ENCODE results near the gene DSCAML1.
"Not testable (repeated sequence)": the region's sequence is repeated elsewhere in the genome, so short reads cannot be mapped to it uniquely, and the experiment has no call there.

Gene DSCAML1

DNA sequence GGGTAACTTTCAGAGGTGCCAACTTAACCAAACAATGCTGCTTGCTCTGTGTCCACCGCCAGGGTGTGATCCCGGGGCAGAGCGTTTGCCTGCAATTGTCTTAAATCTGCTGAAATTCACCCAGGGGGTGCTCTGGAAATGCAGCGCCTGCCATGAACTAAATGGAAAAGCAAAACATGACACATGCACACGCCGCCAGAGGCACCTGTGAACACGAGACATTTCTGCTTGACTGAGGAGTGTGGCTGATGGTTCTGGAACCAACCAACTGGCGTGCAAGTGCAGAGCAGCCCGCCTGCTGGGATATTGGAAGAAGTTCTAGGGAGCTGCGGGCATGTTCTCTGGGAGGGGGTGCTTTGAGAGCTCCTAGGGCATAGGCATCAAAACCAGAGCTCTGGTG, 30.4 kb downstream of the DSCAML1 start:
- H3K27me3 ChIP-seq, result peaks cover 18% of the 10 kb centered on the region
- no peaks in the 10 kb centered on the region for H3K36me3 ChIP-seq
- H3K9me3 ChIP-seq, result no peaks in the 10 kb centered on the region
- H3K4me3 ChIP-seq (ENCODE audit: low read depth, low read length), result no peak overlapping the region
- DNase-seq, result no peak
- TF ChIP-seq, protein P1, sequence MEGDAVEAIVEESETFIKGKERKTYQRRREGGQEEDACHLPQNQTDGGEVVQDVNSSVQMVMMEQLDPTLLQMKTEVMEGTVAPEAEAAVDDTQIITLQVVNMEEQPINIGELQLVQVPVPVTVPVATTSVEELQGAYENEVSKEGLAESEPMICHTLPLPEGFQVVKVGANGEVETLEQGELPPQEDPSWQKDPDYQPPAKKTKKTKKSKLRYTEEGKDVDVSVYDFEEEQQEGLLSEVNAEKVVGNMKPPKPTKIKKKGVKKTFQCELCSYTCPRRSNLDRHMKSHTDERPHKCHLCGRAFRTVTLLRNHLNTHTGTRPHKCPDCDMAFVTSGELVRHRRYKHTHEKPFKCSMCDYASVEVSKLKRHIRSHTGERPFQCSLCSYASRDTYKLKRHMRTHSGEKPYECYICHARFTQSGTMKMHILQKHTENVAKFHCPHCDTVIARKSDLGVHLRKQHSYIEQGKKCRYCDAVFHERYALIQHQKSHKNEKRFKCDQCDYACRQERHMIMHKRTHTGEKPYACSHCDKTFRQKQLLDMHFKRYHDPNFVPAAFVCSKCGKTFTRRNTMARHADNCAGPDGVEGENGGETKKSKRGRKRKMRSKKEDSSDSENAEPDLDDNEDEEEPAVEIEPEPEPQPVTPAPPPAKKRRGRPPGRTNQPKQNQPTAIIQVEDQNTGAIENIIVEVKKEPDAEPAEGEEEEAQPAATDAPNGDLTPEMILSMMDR (IDR thresholded peaks at IDR 0.05; ENCODE audit: low read depth, low read length), result no peak
- peaks cover 6% of the 10 kb centered on the region for H3K4me1 ChIP-seq

DNA sequence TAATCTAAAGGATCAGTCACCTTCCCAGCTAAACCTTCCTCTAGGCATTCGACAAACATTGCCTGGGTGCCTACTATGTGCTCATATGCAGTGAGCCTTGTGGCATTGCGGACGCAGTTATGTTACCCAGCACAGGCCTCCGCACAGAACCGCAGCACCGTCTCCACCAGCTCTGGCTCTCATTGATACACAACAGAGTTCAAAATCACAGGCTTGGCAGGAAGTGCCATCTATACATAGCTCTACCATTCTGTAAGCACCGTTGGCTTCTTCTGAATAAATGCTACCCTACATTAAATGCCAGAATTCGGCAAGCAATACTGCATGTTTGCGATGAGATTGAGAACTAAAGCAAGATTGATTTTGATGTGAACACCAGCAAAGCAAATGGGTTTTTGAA, 31.0 kb downstream of the DSCAML1 start:
- Histone ChIP-seq H3K4me1 (peaks cover under 1% of the 10 kb centered on the region), H3K9me3 (no peaks in the 10 kb centered on the region), H3K4me3 (ENCODE audit: low read depth, low read length) (no peak overlapping the region), H3K36me3 (no peaks in the 10 kb centered on the region), H3K27me3 (peaks cover 22% of the 10 kb centered on the region)
- DNase-seq, result no peak
- TF ChIP-seq, protein P1 (IDR thresholded peaks at IDR 0.05; ENCODE audit: low read depth, low read length), result no peak

DNA sequence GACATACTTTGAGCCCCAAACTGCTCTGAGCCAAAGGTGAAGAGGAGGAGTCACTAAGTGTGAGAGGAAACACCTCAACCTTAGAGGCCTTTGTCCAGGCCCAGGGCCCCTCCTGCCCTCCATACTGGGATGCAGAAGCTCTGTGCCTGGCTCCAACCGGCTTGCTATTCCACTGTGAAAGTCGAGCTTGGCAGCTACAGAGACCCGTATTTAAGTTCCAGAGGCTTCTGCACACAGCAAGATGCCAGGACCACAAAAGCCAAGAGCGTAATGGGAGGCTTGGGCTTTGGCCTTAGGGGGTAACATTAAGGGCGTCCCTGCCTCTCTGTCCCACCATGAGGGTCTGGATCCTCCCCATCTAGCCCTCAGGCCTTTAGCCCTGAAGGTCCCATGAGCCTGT, 31.9 kb downstream of the DSCAML1 start:
- TF ChIP-seq, protein P1 (IDR thresholded peaks at IDR 0.05; ENCODE audit: low read depth, low read length), result no peak
- no peaks in the 10 kb centered on the region for H3K4me1 ChIP-seq
- H3K9me3 ChIP-seq, result no peaks in the 10 kb centered on the region
- H3K4me3 ChIP-seq (ENCODE audit: low read depth, low read length), result no peak overlapping the region
- no peaks in the 10 kb centered on the region for H3K36me3 ChIP-seq
- peaks cover 31% of the 10 kb centered on the region for H3K27me3 ChIP-seq
- DNase-seq, result no peak

DNA sequence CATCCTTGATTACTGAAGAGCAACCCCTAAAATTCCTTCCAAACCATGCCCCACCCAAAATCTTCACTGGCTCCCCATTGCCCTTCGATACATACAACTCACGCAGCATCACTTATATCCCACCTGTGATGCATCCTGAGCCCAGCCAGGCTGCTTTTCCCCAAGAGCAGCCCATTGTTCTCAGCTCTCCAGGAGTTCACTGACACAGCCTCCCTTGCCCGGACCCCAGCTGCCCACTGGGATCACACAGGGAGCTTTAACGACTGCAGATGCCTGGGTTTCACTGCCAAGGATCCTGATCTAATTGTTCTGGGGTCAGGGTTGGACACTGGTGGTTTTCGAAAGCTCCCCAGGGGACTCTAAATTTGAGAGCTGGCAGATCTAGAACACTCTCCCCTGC, 33.6 kb downstream of the DSCAML1 start:
- not testable (repeated sequence) for H3K36me3 ChIP-seq; H3K9me3 ChIP-seq; H3K4me1 ChIP-seq; H3K4me3 ChIP-seq (ENCODE audit: low read depth, low read length)
- H3K27me3 ChIP-seq, result peaks cover 42% of the 10 kb centered on the region
- DNase-seq, result peak; percentile 32

DNA sequence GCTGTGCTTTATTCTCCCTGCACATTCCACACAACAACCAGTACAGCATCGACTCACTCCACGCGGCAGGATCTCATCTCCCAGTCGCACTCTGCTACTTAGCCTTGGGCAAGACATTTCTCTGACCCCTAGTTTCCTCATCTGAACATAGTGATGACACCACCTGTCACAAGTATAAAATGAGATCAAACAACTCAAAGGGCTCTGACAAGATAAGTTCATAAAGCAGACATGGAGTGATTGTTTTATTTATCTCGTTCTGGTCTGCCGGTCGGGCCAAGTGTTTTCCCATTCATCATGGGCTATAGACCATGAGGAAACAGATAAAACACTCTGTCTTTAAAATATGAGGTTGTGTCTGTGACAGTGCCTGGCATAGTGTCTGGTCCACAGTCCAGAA, 35.0 kb downstream of the DSCAML1 start:
- peaks cover 43% of the 10 kb centered on the region for H3K27me3 ChIP-seq
- TF ChIP-seq, protein P1 (IDR thresholded peaks at IDR 0.05; ENCODE audit: low read depth, low read length), result no peak

DNA sequence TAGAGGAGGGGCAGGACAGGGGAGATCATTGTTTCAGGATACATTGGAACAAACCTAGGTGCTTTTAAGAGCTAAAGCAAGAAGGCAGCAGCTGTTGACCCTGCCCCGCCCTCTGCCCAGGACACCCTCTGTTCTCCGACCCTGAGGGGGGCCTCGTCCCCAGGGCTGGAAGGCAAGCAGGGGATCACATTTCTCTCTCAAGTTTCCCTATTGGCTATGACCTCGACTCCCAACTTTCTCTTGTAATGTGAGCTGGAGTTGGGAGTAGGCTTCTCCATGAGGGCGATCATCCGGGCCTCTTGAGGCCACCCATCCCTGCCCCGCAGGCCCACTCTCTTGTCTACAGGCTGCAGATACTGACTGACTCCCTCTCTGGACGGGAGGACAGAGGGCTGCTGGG, 37.7 kb downstream of the DSCAML1 start:
- Histone ChIP-seq H3K4me3 (ENCODE audit: low read depth, low read length) (no peak overlapping the region), H3K9me3 (no peaks in the 10 kb centered on the region), H3K36me3 (no peaks in the 10 kb centered on the region), H3K4me1 (no peaks in the 10 kb centered on the region), H3K27me3 (peaks cover 50% of the 10 kb centered on the region)
- no peak for DNase-seq
- TF ChIP-seq, protein P1 (IDR thresholded peaks at IDR 0.05; ENCODE audit: low read depth, low read length), result no peak

More for the DNA sequence above, 35.0 kb downstream of the DSCAML1 start:
- DNase-seq, result peak; percentile 73
- H3K36me3 ChIP-seq, result no peaks in the 10 kb centered on the region
- H3K4me3 ChIP-seq (ENCODE audit: low read depth, low read length), result no peak overlapping the region
- no peaks in the 10 kb centered on the region for H3K9me3 ChIP-seq
- no peaks in the 10 kb centered on the region for H3K4me1 ChIP-seq

DNA sequence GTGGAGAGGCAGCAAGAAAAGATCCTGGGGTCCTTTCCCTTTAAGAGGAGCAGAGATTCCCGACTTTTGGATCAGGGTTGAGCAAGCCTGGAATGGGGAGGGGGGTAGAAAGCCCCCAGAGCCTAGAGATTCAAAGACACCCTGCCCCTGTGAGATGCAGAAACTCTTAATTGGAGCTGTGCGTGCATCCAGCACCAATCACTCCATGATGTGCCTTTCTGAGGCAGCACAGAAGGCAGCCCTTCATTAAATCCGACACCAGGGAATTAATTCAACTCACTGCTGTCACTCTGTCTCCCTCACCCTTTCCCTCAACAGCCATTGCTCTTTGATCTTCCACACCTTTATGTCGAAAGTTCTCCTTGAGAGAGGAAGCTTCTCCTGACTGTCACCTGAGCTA, 43.0 kb downstream of the DSCAML1 start:
- Histone ChIP-seq H3K27me3 (peaks cover 28% of the 10 kb centered on the region), H3K4me3 (ENCODE audit: low read depth, low read length) (no peak overlapping the region), H3K36me3 (no peaks in the 10 kb centered on the region), H3K4me1 (no peaks in the 10 kb centered on the region), H3K9me3 (no peaks in the 10 kb centered on the region)
- TF ChIP-seq, protein P1 (IDR thresholded peaks at IDR 0.05; ENCODE audit: low read depth, low read length), result no peak
- no peak for DNase-seq
